HG03045 (cell line): Measurements from ENCODE around the gene MFSD12.
"Not testable (repeated sequence)": the region's sequence is repeated elsewhere in the genome, so short reads cannot be mapped to it uniquely, and the experiment has no call there.

Experiments used
- ATAC-seq: cut with Tn5 transposase; IDR thresholded peaks from one replicate; pipeline ENCODE4 v1.9.1; 2021; ENCODE audit warnings: mild to moderate bottlenecking, moderate library complexity; ENCODE audit not compliant: unreplicated experiment

Gene MFSD12

GRCh38 chr19:3585301-3586126, 28.1 kb upstream of the MFSD12 start, which contains the start of gene GIPC3:
Gene GIPC3 (plus strand): TSS chr19:3585478. CDS start chr19:3585598, 120 bp downstream.
- ATAC-seq, result no peak

GRCh38 chr19:3584036-3584802, 26.8 kb upstream of the MFSD12 start:
- not testable (repeated sequence) for ATAC-seq

- not testable (repeated sequence) for ATAC-seq
Measured at GRCh38 chr19:3581792-3582191, 24.4 kb upstream of the MFSD12 start.

GRCh38 chr19:3580156-3580934, 23.0 kb upstream of the MFSD12 start:
- no peak for ATAC-seq

GRCh38 chr19:3578390-3578789, 21.0 kb upstream of the MFSD12 start:
- ATAC-seq, result no peak

- ATAC-seq, result no peak
Measured at GRCh38 chr19:3577723-3578344, 20.4 kb upstream of the MFSD12 start.

GRCh38 chr19:3576696-3577443, 19.5 kb upstream of the MFSD12 start:
- ATAC-seq, result no peak

GRCh38 chr19:3575949-3576673, 18.7 kb upstream of the MFSD12 start:
- ATAC-seq, result no peak

GRCh38 chr19:3575260-3575741, 17.9 kb upstream of the MFSD12 start:
- no peak for ATAC-seq

- no peak for ATAC-seq
Measured at GRCh38 chr19:3573858-3574637, 16.7 kb upstream of the MFSD12 start.

- ATAC-seq, result peak; percentile 9
Measured at GRCh38 chr19:3573162-3573857, 15.9 kb upstream of the MFSD12 start.

GRCh38 chr19:3572855-3573161, 15.4 kb upstream of the MFSD12 start, which contains the start of gene HMG20B:
Gene HMG20B (plus strand): TSS chr19:3572944. CDS start chr19:3573310, 366 bp downstream.
- ATAC-seq, result no peak

- peak; percentile 87 for ATAC-seq
Measured at GRCh38 chr19:3572132-3572854, 14.9 kb upstream of the MFSD12 start.

- ATAC-seq, result no peak
Measured at GRCh38 chr19:3570606-3571011, 13.2 kb upstream of the MFSD12 start.

- not testable (repeated sequence) for ATAC-seq
Measured at GRCh38 chr19:3570042-3570441, 12.7 kb upstream of the MFSD12 start.

- no peak for ATAC-seq
Measured at GRCh38 chr19:3565139-3565538, 7.8 kb upstream of the MFSD12 start.
